ENCODE measurements around the gene TMED7.

GRCh38 chr5:115601701-115602590, 23.9 kb downstream of the TMED7 start, which contains the start of gene TICAM2:
- TF ChIP-seq CEBPB (IDR thresholded peaks at IDR 0.05): no peak
- no peak for TF ChIP-seq MAX (IDR thresholded peaks at IDR 0.05)
- TF ChIP-seq REST (IDR thresholded peaks at IDR 0.05; ENCODE audit: low read depth): no peak

Measured in Ishikawa (cell line).